ENCODE measurements around the gene CENPL.
A peak's percentile ranks its signal among the peaks of the same experiment; 100 is the strongest.
"Not testable (repeated sequence)": the region's sequence is repeated elsewhere in the genome, so short reads cannot be mapped to it uniquely, and the experiment has no call there.

The CENPL gene

GRCh38 chr1:173865468-173866164, 40.9 kb upstream of the CENPL start:
- Histone ChIP-seq H3K4me1 (ENCODE audit: control insufficient read depth, insufficient read depth, low read length) (peaks cover 3% of the 10 kb centered on the region), H3K36me3 (ENCODE audit: control insufficient read depth, insufficient read depth, low read length) (peaks cover 47% of the 10 kb centered on the region), H3K27me3 (ENCODE audit: control insufficient read depth, insufficient read depth, low read length) (no peaks in the 10 kb centered on the region), H3K9ac (ENCODE audit: low read depth, low read length) (peak overlapping the region; percentile 99), H3K4me3 (ENCODE audit: low read depth, low read length) (peak overlapping the region; percentile 99), H3K9me3 (ENCODE audit: control insufficient read depth, insufficient read depth, low read length) (no peaks in the 10 kb centered on the region)

DNA sequence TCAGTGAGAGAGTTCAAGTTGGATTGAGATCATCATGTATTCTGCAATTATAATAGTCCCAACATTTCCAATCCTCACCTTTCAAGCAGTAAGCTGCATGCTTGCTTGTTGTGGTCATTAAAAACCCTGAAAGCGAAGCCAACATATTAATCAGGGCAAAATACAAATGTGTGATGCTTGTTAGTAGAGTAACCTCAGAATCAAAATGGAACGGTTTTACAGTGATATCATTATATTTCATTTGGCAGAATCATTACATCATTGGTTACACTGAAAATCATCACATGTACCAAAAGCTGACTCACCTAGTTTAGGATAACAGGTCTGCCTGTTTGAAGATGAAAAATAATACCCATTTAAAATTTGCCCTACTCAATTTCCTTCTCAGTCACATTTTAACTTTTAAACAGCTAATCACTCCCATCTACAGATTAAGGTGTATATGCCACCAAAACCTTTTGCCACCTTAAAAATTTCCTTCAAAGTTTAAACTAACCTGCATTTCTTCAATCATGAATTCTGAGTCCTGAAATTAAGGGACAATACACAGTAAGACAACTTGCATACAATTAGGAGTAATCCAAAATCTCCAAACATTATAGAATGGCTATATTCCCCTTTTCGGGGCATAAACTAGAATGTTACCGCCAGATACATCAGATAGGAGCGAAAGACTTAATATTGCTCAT, 39.6 kb upstream of the CENPL start:
- Histone ChIP-seq H3K4me3 (ENCODE audit: low read depth, low read length) (peak overlapping the region; percentile 99), H3K4me1 (ENCODE audit: control insufficient read depth, insufficient read depth, low read length) (peaks cover 3% of the 10 kb centered on the region), H3K27me3 (ENCODE audit: control insufficient read depth, insufficient read depth, low read length) (no peaks in the 10 kb centered on the region), H3K36me3 (ENCODE audit: control insufficient read depth, insufficient read depth, low read length) (peaks cover 41% of the 10 kb centered on the region), H3K9me3 (ENCODE audit: control insufficient read depth, insufficient read depth, low read length) (no peaks in the 10 kb centered on the region), H3K9ac (ENCODE audit: low read depth, low read length) (peak overlapping the region; percentile 99)

GRCh38 chr1:173863224-173864161, 38.8 kb upstream of the CENPL start:
- Histone ChIP-seq H3K36me3 (ENCODE audit: control insufficient read depth, insufficient read depth, low read length) (peaks cover 41% of the 10 kb centered on the region), H3K4me3 (ENCODE audit: low read depth, low read length) (no peak overlapping the region), H3K4me1 (ENCODE audit: control insufficient read depth, insufficient read depth, low read length) (peaks cover 3% of the 10 kb centered on the region), H3K27me3 (ENCODE audit: control insufficient read depth, insufficient read depth, low read length) (no peaks in the 10 kb centered on the region), H3K9ac (ENCODE audit: low read depth, low read length) (no peak overlapping the region), H3K9me3 (ENCODE audit: control insufficient read depth, insufficient read depth, low read length) (no peaks in the 10 kb centered on the region)

DNA sequence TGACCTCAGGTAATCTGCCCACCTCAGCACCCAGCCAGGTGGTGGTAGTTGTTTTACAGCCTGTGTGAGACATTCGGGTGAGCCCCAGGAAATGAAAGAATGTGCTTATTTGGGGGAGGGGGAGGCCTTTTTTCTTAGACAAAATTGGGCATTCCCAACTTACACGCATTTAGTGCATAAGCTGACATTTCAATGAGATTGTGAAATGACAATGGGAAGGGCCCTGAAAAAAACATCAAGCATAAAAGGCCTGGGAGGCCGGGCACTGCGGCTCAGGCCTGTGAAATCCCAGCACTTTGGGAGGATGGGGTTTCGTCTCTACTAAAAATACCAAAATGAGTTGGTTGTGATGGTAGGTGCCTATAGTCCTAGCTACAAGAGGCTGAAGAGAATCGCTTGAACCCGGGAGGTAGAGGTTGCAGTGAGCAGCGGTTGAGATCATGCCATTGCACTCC, 38.1 kb upstream of the CENPL start:
- H3K4me3 ChIP-seq (ENCODE audit: low read depth, low read length): no peak overlapping the region
- H3K27me3 ChIP-seq (ENCODE audit: control insufficient read depth, insufficient read depth, low read length): no peaks in the 10 kb centered on the region
- H3K36me3 ChIP-seq (ENCODE audit: control insufficient read depth, insufficient read depth, low read length): peaks cover 41% of the 10 kb centered on the region
- peaks cover 3% of the 10 kb centered on the region for H3K4me1 ChIP-seq (ENCODE audit: control insufficient read depth, insufficient read depth, low read length)
- H3K9ac ChIP-seq (ENCODE audit: low read depth, low read length): no peak overlapping the region
- H3K9me3 ChIP-seq (ENCODE audit: control insufficient read depth, insufficient read depth, low read length): no peaks in the 10 kb centered on the region

DNA sequence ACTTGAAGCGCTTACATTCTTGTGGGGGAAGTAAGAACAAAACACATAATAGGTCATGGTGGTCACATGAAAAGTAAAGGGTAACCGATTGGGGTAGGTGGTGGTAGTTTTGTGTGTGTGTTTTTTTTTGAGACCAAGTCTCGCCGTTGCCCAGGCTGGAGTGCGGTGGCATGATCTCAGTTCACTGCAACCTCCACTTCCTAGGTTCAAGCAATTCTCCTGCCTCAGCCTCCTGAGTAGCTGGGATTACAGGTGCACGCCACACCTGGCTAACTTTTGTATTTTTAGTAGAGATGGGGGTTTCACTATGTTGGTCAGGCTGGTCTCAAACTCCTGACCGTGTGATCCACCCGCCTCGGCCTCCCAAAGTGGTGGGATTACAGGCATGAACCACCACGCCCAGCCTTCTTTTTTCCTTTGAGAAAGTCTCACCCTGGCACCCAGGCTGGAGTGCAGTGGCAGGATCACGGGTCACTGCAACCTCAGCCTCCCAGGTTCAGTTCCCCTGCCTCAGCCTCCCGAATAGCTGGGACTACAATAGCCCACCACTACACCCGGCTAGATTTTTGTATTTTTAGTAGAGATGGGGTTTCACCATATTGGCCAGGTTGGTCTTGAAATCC, 37.6 kb upstream of the CENPL start:
- not testable (repeated sequence) for H3K9ac ChIP-seq (ENCODE audit: low read depth, low read length); H3K9me3 ChIP-seq (ENCODE audit: control insufficient read depth, insufficient read depth, low read length)

GRCh38 chr1:173861731-173862145, 37.1 kb upstream of the CENPL start:
- Histone ChIP-seq H3K27me3 (ENCODE audit: control insufficient read depth, insufficient read depth, low read length) (no peaks in the 10 kb centered on the region), H3K9me3 (ENCODE audit: control insufficient read depth, insufficient read depth, low read length) (no peaks in the 10 kb centered on the region), H3K4me3 (ENCODE audit: low read depth, low read length) (no peak overlapping the region), H3K36me3 (ENCODE audit: control insufficient read depth, insufficient read depth, low read length) (peaks cover 39% of the 10 kb centered on the region), H3K9ac (ENCODE audit: low read depth, low read length) (no peak overlapping the region), H3K4me1 (ENCODE audit: control insufficient read depth, insufficient read depth, low read length) (peaks cover 3% of the 10 kb centered on the region)

More for the DNA sequence above, 37.6 kb upstream of the CENPL start:
- not testable (repeated sequence) for H3K4me3 ChIP-seq (ENCODE audit: low read depth, low read length); H3K4me1 ChIP-seq (ENCODE audit: control insufficient read depth, insufficient read depth, low read length); H3K27me3 ChIP-seq (ENCODE audit: control insufficient read depth, insufficient read depth, low read length)
- peaks cover 44% of the 10 kb centered on the region for H3K36me3 ChIP-seq (ENCODE audit: control insufficient read depth, insufficient read depth, low read length)

DNA sequence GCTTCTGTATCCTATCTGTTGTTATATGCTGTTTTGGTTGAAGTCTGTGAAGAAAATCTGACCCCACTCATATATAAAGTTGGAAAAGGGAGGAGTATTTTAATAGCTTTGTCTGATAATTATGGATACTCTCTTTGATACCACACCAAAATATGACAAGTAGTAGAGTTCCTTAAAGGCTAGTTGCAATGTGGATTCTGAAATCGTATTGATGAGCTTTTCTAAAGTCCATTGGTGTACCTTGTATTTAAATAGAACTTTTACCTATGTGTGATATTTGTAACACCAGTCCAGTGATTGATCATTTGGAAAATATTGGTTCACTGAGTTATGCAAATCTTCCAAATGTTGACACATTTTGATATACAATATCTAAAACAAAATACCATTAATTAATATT, 35.4 kb upstream of the CENPL start:
- H3K4me1 ChIP-seq (ENCODE audit: control insufficient read depth, insufficient read depth, low read length): no peaks in the 10 kb centered on the region
- H3K27me3 ChIP-seq (ENCODE audit: control insufficient read depth, insufficient read depth, low read length): no peaks in the 10 kb centered on the region
- H3K9ac ChIP-seq (ENCODE audit: low read depth, low read length): no peak overlapping the region
- no peak overlapping the region for H3K4me3 ChIP-seq (ENCODE audit: low read depth, low read length)
- peaks cover 23% of the 10 kb centered on the region for H3K36me3 ChIP-seq (ENCODE audit: control insufficient read depth, insufficient read depth, low read length)
- H3K9me3 ChIP-seq (ENCODE audit: control insufficient read depth, insufficient read depth, low read length): no peaks in the 10 kb centered on the region

- H3K9me3 ChIP-seq (ENCODE audit: control insufficient read depth, insufficient read depth, low read length); H3K4me3 ChIP-seq (ENCODE audit: low read depth, low read length); H3K4me1 ChIP-seq (ENCODE audit: control insufficient read depth, insufficient read depth, low read length); H3K27me3 ChIP-seq (ENCODE audit: control insufficient read depth, insufficient read depth, low read length); H3K9ac ChIP-seq (ENCODE audit: low read depth, low read length): not testable (repeated sequence)
- peaks cover 18% of the 10 kb centered on the region for H3K36me3 ChIP-seq (ENCODE audit: control insufficient read depth, insufficient read depth, low read length)
Observed at GRCh38 chr1:173859547-173859946, 34.9 kb upstream of the CENPL start.

DNA sequence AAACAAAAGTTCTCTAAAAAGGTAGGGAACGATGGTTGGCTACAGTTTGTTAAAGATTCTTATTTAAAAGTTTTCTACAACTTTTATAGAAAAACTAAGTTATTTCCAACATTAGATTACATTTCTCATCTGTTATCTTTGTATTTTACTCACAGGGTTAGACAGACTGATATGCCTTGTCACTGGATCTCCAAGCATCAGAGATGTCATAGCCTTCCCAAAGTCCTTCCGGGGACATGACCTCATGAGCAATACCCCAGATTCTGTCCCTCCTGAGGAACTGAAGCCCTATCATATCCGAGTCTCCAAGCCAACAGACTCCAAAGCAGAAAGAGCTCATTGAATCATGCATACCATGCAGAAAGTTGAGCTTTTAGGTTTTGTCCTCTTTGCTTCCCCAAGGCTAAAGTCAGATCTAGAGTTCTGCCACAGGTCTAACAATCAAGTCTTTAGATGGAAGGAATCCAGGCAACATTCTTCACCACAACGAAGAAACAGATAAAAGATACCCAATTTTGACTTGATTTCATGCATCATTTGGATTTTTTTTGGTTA, 32.8 kb upstream of the CENPL start:
- no peak overlapping the region for H3K9ac ChIP-seq (ENCODE audit: low read depth, low read length)
- H3K4me3 ChIP-seq (ENCODE audit: low read depth, low read length): no peak overlapping the region
- no peaks in the 10 kb centered on the region for H3K27me3 ChIP-seq (ENCODE audit: control insufficient read depth, insufficient read depth, low read length)
- peaks cover 2% of the 10 kb centered on the region for H3K36me3 ChIP-seq (ENCODE audit: control insufficient read depth, insufficient read depth, low read length)
- H3K4me1 ChIP-seq (ENCODE audit: control insufficient read depth, insufficient read depth, low read length): peaks cover 9% of the 10 kb centered on the region
- H3K9me3 ChIP-seq (ENCODE audit: control insufficient read depth, insufficient read depth, low read length): no peaks in the 10 kb centered on the region

DNA sequence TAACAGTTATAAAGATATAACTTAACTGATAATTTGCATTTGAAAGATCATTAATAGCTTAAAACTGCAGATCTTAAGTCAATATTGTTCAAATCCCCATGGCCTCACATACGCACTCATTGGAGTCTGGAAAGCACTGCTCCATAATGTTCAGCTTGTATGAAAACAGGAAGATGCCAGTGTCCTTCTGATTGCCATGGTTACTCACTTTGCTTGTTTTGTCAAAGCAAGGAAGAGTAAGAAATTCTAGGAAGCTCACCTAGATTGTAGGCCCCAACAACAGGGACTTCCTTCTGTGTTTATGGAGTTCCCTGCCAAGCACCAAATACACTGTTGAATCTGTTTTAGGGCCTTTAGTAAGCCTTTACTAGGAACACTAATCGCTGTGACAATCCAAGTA, 32.2 kb upstream of the CENPL start:
- H3K36me3 ChIP-seq (ENCODE audit: control insufficient read depth, insufficient read depth, low read length): peaks cover 2% of the 10 kb centered on the region

GRCh38 chr1:173856014-173856413, 31.3 kb upstream of the CENPL start:
- peaks cover 2% of the 10 kb centered on the region for H3K36me3 ChIP-seq (ENCODE audit: control insufficient read depth, insufficient read depth, low read length)
- no peak overlapping the region for H3K9ac ChIP-seq (ENCODE audit: low read depth, low read length)
- H3K4me1 ChIP-seq (ENCODE audit: control insufficient read depth, insufficient read depth, low read length): peaks cover 9% of the 10 kb centered on the region
- H3K27me3 ChIP-seq (ENCODE audit: control insufficient read depth, insufficient read depth, low read length): no peaks in the 10 kb centered on the region
- no peaks in the 10 kb centered on the region for H3K9me3 ChIP-seq (ENCODE audit: control insufficient read depth, insufficient read depth, low read length)
- H3K4me3 ChIP-seq (ENCODE audit: low read depth, low read length): no peak overlapping the region

More for the DNA sequence above, 32.2 kb upstream of the CENPL start:
- H3K4me3 ChIP-seq (ENCODE audit: low read depth, low read length): no peak overlapping the region
- H3K4me1 ChIP-seq (ENCODE audit: control insufficient read depth, insufficient read depth, low read length): peaks cover 9% of the 10 kb centered on the region
- H3K9me3 ChIP-seq (ENCODE audit: control insufficient read depth, insufficient read depth, low read length): no peaks in the 10 kb centered on the region
- H3K9ac ChIP-seq (ENCODE audit: low read depth, low read length): no peak overlapping the region
- no peaks in the 10 kb centered on the region for H3K27me3 ChIP-seq (ENCODE audit: control insufficient read depth, insufficient read depth, low read length)
